D721Med (cell line): Measurements from ENCODE around the gene TTC9B.

Source experiments
- DNase-seq: peaks from one replicate; pipeline ENCODE4 v3.0.0; 2011; ENCODE audit warnings: low spot score; ENCODE audit not compliant: insufficient read length
- FAIRE-seq: peaks from 2 replicates; lab custom pipeline; 2011; peaks lifted over from hg19 to GRCh38; lab: Jason Lieb, UNC
- CTCF ChIP-seq: IDR thresholded peaks from 2 replicates; pipeline ENCODE4 v1.5.1; 2012; ENCODE audit warnings: mild to moderate bottlenecking, control low read depth; ENCODE audit not compliant: insufficient read depth; ENCODE audit errors: missing control alignments

Gene TTC9B

GRCh38 chr19:40228863-40229262 lies 10.7 kb upstream of the TTC9B start:
- FAIRE-seq = no peak
- no peak for DNase-seq
- TF ChIP-seq CTCF = no peak

GRCh38 chr19:40228346-40228745 lies 10.2 kb upstream of the TTC9B start:
- TF ChIP-seq CTCF = no peak
- FAIRE-seq = no peak
- no peak for DNase-seq

GRCh38 chr19:40225440-40226305 lies 7.5 kb upstream of the TTC9B start:
- DNase-seq (no peak), FAIRE-seq (no peak)
- no peak for TF ChIP-seq CTCF

- DNase-seq (no peak), FAIRE-seq (no peak)
- TF ChIP-seq CTCF = no peak
Measured at GRCh38 chr19:40224342-40225150, 6.4 kb upstream of the TTC9B start.

- TF ChIP-seq CTCF = no peak
- FAIRE-seq = no peak
- no peak for DNase-seq
Measured at GRCh38 chr19:40223135-40223822, 5.1 kb upstream of the TTC9B start.

GRCh38 chr19:40221858-40222619 lies 3.9 kb upstream of the TTC9B start:
- FAIRE-seq = no peak

More at GRCh38 chr19:40221858-40222619, 3.9 kb upstream of the TTC9B start:
- peak; percentile 99 for DNase-seq
- peak; percentile 66 for TF ChIP-seq CTCF
